GM21619 (cell line): Measurements from ENCODE around the gene SLC25A4.

Experiments
- ATAC-seq: cut with Tn5 transposase; IDR thresholded peaks from one replicate; pipeline ENCODE4 v1.9.1; 2021; ENCODE audit not compliant: unreplicated experiment

The SLC25A4 gene

DNA sequence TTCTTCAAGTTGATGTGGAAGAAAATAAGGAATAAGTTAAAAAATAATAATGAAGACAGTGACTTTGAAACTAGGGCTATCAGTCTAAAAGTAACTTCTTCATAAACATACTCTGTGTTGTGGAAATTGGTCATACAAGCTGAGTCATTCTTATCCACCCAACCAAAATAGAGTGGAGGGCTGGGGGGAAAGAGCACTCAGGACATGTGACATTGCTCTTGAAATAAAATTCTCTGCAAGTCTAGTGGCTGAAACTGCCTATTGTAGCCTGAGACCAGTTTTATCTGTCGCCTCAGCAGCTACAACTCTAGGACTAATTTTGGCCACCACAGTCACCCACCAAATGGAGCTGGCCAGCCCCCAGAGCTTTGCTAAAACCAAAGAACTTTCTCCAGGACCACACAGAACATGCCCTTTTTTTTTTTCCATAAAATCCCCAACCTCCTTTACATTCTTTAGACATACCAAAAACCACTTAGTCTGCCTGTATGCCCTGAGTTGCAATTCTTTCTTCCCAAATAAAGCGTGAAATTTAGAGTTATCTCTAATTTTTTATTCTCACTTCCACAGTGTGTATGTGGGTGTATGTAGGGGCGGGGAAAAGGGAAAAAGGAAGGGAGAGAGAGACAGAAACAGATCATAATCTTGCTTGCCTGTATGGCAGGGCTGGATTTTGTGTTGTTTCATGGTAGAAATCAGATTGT is 23.0 kb upstream of the SLC25A4 start:
- no peak for ATAC-seq

DNA sequence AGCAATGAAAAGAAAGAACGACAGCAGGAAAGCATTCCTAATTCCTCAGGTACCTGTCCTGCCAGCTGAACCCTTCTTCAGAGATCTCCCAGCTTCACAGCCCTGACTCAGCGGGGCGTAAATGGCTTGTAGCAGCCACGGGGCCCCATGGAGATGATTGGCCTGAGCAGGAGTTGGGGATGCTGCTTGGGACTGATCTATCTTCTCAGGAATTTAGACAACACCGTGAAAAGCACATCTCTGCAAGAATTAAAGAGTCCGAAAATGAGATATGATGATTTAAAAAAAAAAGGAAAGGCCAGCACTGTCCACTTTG is 22.5 kb upstream of the SLC25A4 start:
- no peak for ATAC-seq

DNA sequence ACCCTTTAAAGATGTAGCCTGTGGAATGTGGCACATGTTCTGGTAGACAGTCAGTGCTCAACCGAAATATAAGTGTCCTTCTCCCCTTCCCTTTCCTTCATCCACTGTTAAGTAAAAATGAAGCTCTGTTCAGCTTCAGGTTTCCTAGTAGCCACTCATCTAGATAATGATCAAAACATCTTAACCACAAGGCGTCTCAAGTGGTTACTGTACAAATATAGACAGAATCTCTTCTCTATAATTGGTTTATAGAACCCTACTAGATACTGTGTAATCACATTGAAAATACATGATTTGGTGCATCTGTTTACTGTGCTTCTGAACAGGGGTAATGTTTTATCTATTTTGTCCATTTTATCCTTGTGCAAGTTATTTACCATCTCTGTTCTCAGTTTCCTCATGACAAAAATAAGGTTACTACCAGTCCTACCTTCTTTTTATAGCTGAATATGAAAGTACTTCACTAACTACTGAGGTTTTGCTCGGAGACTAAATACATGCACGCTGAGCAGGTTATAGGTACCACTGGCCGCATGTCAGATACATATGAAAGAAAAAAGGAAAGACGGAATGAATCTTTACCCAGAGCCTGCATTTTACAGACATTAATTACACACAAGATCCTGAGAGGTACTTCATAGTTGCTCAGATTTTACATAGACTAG is 20.3 kb upstream of the SLC25A4 start:
- ATAC-seq: peak; percentile 78

DNA sequence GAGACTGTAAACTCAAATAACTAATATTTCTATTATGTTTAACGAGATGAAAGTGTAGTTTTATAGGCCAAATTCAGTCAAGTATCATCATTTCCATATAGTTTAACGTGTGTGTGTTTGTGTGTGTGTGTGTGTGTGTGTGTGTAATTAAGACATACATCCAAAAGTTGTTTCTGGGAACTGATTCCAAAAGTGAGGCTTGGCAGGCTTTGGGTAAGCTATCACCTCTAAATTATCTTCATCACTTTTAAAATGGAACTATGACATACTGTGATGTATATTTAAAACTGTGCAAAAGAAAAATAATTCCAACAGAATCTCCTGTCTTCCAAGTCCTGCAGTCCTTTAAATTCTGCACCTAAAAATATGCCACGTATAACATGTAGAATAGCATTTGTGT is 19.1 kb upstream of the SLC25A4 start:
- ATAC-seq: no peak

DNA sequence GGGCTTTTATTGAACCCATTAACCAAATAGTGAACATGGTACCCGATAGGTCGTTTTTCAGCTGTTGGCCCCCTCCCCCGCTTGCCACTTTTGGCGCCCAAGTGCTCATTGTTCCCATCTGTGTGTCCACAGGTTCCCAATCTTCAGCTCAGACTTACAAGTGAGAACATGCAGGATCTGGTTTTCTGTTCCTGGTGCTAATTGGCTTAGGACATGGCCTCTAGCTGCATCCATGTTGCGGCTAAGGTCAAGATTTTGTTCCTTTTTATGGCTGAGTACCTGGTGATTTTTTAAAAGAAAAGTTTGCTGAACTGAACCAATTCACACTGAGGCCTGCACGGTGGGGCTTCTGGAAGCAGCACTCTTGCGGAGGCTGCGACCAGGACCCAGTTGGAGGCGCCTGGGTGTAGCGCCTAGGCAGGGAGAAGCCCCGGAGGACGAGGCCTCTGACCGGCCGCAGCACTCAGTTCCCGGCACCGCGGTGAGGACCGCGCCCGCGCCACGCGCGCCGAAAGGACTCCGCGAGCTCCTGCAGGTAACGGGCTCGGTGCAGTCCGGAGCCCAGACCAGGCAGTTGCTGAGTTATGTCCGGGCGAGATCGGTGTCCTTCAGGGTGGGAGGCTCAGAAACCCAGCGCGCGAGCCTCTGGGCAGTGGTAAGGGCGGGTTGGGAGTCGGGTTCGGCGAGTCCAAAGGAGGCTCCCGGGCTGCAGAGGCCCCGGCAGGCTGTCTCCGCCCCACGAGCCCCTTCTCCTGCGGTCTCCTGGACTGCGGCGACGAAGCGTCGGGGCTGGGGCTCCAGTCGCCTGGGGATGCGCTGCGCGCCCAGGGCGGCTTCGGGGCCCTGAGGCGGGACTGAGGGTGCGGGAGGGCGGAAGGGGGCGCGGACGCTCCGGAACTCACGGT is 15.8 kb upstream of the SLC25A4 start:
- ATAC-seq: no peak

DNA sequence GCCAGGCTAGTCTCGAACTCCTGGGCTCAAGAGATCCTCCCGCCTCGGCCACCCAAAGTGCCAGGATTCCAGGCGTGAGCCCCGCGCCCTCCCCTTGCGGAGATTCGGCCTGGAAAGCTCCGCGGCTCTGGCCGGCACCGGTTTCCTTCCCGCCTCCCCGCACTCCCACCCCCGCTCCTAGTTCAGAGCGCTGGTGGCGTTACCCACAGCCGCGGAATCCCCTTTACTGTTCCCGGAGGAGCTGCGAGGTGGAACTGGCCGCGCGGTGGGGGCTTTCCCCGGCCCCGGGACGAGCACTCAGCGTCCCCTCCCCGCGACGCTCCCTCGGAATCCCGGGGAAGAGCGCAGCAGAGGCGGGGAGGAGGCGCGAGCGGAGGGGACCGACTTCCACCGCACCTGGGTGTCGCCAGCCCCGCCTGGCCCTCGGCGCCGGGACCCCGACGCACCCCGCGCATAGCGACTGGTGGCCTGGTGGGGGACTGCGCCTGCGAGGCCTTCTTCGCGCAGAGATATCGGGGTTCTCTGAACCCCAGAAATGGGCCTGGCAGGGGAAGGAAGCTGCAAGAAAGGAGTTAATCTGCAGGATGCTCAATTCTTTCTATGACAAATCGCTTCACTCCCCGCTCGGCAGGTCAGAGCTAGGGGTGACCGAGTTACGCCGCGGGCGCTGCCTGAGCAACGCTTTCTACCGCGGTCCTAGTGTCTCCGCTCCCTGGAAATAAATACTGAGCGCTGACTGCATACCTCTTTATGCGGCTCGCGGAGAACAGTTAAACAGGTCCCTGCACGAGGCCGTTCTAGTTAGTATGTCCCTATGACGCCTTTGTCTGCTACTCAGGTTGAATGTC is 14.6 kb upstream of the SLC25A4 start:
- ATAC-seq: no peak

DNA sequence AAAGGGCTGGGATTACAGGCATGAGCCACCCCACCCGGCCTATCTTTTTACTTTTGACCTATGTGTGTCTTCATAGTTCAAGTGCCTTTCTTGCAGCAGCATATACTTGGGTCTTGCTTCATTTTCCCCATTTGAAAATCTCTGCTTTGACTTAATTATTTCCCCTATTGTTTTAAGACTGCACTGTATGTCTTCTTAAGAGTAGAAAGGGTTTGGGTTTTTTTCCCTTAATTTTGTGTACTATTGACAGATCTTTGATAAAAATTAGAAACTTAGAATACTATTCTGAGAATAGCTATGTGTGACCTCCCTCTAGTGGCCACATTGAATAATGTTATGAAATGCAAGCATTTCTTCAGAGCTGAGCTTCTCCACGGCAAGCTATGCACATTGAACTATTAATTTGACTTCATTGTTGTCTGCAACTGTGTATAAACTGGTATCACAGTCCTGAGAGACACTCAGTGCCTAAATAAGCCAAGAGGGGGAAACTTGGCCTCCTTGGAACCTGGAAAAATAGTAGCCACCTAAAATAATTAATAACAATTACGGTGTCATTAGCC is 8.7 kb upstream of the SLC25A4 start:
- ATAC-seq: peak; percentile 60

DNA sequence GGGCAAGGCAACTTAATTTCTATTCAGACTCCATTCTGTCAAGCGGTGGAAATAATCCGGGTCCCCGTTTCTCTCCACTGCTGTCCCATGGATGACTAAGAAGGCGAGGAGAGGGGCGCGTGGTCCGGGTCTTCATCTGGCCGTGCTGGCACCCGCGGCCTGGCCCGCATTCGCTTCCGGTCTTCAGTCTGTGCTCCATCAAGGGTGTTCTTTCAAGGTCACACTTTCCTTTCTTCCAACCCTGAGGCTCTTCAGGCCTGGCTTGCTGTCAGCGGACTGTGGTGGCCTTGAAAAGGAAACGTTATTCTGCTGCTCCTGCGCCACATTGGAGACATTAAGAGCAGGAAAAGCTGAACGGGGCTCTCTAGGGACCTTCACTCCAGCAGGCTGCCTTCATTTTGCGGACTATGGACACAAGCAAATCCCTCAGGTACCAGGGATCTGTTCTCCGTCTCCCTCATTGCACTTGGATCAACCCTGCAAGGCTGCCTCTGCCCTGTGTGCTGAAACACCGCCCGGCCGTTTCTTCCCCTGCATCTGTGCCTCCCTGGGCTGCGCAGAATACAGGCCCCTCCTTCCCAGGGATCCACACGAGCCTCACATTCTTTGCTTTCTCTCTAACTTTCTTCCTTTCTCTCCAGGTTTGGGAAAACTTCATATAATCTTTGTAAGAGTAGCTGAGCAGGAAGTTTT is 5.7 kb upstream of the SLC25A4 start:
- no peak for ATAC-seq

DNA sequence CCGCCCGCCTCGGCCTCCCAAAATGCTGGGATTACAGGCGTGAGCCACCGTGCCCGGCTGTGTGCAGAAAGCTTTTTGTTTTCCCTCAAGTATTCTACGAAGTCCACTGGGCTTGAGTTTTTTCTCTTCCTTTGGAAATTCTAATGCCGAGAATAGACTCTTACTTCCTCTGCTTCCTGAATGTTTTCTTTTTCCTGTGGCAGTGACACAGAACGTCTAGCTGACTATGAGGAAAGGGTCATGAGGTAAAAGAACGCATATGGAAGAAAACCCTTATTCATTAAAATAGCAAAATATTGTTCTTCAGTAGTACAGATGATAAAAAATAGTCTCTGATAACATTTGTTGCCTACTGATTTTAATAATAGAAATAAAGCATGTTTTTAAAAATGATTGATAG is 4.9 kb upstream of the SLC25A4 start:
- ATAC-seq: no peak

DNA sequence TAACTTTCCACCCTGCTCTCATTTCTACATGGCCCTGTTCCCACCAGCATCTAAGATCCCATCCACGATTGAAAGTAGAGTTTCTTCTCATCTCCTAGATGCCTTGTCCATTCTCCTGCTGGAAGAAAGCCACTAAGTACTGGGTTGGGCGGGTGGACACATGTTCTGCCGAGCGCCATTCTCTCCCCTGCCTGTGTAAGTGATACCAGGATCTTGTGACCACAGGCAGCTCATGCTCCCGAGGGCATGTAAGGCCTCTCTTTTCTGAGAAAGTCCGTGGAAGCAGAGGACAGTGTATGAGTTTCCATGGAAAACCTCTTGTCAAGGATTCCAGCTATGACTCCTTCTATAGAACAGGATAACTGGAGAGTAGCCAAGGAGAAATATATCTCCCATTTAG is 3.3 kb upstream of the SLC25A4 start:
- ATAC-seq: no peak

DNA sequence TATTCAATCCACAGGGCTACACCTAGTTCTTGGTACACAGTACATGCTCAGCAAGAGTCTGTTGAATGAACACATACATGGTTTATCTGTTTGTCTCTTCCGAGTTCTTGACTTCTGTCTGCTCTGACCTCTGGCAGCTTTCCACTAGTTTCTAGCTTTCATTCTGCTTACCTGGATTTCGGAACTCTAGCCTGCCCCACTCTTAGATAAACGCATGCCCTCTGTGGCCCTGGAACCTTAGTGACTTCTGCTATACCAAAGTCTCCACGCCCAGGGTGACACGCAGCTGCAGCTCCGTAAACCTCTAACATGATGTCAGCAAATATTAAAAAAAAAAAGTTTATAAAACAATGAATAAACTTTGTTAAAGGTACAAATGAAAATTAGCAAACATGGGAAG is 1.3 kb upstream of the SLC25A4 start:
- no peak for ATAC-seq

DNA sequence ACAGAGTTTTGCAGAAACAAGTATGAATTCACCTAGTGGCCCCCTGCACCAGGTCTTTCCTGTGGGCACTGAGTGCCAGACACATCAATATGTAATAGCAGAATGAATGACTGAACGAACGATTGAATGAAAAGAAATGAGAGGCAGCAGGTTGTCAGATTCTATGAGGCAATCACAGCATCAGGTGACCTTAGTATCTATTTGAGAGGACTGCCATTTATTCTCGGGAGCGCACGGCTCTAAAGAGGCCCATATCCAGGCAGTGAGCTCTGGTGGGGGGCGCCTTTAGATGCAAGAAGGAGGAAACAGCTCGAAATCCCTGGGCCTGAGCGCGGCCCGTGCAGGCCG is 528 bp upstream of the SLC25A4 start:
- ATAC-seq: no peak

DNA sequence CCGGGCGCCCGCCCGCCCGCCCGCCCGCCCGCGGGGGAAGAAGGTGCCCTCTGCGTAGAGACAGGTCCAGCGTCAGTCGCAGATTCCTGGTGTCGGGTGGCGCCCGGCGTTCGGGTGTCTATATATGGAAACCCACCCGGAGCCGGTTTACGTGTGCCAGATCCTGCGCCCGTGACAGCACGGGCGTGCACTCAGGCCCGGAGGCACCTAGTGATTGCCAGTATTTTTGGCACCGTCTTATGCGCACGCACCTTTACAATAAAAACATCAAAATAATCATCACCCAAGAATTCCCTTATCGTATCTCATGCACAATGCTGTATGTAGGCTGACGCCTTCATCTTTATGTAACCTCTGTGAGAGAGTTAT is 519 bp downstream of the SLC25A4 start:
- no peak for ATAC-seq

DNA sequence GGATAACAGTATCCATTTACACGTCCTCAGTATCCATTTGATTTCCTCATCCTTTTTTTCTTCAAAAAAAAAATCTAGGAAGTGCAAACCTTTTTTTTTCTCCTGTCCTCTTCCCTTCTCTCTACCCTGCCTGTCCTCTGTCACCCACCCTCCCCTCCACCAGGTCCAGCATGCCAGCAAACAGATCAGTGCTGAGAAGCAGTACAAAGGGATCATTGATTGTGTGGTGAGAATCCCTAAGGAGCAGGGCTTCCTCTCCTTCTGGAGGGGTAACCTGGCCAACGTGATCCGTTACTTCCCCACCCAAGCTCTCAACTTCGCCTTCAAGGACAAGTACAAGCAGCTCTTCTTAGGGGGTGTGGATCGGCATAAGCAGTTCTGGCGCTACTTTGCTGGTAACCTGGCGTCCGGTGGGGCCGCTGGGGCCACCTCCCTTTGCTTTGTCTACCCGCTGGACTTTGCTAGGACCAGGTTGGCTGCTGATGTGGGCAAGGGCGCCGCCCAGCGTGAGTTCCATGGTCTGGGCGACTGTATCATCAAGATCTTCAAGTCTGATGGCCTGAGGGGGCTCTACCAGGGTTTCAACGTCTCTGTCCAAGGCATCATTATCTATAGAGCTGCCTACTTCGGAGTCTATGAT is 1.7 kb downstream of the SLC25A4 start:
- no peak for ATAC-seq

DNA sequence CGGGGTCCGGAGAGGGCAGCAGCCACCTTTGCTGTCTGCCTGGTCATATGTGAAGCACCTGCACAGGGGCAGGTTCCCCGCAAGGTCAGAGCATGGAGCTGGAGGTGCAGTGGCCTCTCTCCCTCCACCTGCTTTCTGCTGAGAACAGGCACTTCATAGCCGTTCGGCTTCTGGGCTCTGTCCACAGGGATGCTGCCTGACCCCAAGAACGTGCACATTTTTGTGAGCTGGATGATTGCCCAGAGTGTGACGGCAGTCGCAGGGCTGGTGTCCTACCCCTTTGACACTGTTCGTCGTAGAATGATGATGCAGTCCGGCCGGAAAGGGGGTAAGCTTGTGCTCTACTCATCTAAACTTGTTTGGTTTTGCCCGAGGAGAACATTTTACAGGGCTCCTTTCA is 2.5 kb downstream of the SLC25A4 start:
- no peak for ATAC-seq

DNA sequence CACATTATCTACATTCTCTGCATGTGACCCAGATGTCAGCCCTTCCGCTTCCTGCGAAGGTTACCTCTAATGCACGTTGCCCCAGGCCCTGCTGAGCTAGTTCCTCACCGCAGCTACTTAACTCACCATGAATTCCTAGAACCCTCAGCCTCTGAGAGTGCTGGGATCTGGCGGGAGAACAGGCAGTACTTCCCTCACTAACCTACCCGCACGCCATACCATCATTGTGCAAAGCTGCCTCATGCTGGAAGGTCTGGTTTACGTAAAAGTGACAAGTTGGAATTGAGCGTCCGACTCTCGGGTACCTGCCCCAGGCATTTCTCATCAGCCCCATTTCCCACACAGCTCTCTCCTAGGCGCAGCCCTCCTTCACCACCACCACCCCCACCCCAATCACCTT is 6.3 kb downstream of the SLC25A4 start:
- no peak for ATAC-seq

DNA sequence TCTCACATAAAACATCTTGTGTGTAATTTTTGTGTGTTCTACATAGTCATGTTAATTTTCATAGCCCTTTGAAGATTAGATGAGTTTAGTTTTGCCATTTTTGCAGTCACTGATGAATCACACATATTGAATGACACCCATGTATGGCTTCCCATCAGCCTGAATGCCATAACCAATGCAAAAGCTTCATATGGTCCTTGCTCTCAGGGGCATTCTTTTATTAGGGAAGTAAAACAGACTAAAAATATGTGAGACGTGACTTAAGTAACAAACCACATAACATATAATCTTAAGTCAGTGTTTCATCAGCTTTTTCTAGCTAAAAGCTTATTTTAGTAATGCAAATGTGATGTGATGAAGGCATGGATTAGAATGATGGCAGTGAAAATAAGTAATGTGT is 8.2 kb downstream of the SLC25A4 start:
- ATAC-seq: no peak

DNA sequence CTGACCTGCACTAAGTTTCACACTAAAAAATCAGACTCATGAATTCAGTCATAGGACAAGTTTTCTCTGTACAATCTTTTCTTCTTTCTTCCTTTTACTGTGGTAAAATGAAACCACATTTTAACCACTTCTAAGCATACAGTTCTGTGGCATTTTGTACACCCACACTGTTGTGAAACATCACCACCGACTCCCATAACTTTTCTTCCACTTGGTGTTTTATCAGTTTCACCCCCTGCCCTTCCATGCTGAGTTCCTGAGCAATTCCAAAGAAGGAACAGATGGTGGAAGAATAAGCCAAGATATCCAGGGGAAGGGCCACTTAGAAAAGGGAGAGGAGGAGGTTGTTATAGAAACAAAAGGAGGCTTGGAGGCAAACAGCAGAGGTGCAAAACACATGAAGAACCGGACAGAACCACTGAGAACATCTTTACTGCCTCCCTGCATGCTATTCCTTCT is 22.6 kb downstream of the SLC25A4 start:
- peak; percentile 98 for ATAC-seq

DNA sequence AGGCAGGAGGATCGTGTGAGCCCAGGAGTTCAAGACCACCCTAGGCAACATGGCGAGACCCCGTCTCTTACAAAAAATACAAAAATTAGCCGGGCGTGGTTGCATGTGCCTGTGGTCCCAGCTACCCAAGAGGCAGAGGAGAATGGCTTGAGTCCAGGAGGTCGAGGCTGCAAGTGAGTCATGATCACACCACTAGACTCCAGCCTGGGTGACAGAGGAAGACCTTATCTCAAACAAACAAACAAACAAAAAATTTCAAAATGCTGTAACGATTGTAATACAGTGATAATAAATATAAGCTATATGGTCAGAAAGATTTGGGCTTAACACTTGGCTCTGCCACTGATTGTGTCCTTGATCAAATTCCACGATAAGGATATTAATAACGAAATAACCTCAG is 24.2 kb downstream of the SLC25A4 start:
- no peak for ATAC-seq
